ENCODE measurements around the gene PHAX. TPM values are rescaled to one million over a fixed set of nuclear protein-coding genes. Genes with fewer than 3 reads are reported as not detected.
A peak's percentile ranks its signal among the peaks of the same experiment; 100 is the strongest.
"Not testable (repeated sequence)": the region's sequence is repeated elsewhere in the genome, so short reads cannot be mapped to it uniquely, and the experiment has no call there.

PHAX gene, protein sequence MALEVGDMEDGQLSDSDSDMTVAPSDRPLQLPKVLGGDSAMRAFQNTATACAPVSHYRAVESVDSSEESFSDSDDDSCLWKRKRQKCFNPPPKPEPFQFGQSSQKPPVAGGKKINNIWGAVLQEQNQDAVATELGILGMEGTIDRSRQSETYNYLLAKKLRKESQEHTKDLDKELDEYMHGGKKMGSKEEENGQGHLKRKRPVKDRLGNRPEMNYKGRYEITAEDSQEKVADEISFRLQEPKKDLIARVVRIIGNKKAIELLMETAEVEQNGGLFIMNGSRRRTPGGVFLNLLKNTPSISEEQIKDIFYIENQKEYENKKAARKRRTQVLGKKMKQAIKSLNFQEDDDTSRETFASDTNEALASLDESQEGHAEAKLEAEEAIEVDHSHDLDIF
- total RNA-seq: 38.8 to 47.2 TPM (median 46.8 TPM) in 3 replicates
- long read RNA-seq, full-length matches to known transcripts: 38 of 63 reads
- long read RNA-seq, partial matches to known transcripts: 2 of 63 reads
- long read RNA-seq, other reads (novel, unspliced or antisense): 23 of 63 reads

DNA sequence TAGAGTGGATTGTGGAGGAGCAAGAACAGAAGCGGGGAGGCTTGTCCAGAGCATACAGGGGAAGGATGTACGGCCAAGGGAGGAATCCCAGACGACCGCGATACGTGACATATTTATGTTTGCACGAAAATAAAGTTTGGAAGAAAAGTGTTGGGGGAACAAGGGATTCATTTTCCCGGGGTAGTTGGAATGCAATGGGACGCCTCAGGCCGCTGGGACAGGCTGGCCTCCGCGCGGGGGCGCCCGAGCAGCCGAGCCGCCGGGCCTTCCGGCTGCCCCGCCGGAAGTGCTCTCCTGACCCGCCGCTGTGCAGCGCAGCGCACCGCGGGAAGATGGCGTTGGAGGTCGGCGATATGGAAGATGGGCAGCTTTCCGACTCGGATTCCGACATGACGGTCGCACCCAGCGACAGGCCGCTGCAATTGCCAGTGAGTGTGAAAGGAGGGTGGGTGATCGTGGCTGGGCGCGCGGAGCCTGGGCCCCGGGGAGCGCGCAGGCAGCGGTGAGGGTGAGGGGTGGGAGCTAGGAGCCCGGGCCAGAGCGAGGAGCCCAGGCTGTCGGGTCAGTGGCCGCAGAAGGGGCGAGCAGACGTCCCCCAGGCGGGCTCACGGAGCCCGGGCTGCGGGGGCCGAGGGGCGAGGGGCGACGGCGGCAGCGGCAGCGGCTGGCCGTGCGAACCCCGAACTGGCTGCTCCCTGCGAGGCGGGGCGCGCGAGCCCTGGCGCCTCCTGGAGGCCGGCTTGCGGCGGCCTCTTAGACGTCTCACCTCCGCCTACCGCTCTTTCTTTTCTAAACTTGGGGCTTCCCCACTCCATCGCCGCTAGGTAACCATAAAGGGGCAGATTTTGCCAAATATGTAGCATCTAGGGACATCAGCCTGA is at the start of gene PHAX:
TSS of gene PHAX (plus strand) at position 317 of the 881 bp plus-strand sequence. CDS start at position 333, 16 bp downstream.
- Mint-ChIP-seq H3K4me3 (ENCODE audit: unreplicated experiment) (peak within 1 kb of the TSS; percentile 94), H3K9me3 (ENCODE audit: low read depth) (no peaks in the 10 kb centered on the region)

DNA sequence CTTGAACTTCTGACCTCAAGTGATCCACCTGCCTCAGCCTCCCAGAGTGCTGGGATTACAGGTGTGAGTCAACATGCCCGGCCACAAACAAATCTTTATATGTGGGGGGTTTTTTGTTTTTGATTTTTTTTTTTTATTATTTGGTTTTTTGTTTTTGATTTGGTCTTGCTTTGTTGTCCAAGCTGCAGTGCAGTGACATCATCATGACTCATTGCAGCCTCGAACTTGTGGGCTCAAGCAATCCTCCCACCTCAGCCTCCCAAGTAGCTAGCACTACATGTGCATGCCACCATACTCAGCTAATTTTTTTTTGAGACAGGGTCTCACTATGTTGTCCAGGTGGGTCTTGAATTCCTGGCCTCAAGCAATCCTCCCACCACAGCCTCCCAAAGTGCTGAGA is 48.1 kb upstream of the PHAX start:
- no peaks in the 10 kb centered on the region for H3K9me3 Mint-ChIP-seq (ENCODE audit: low read depth)
- H3K27ac Mint-ChIP-seq (ENCODE audit: unreplicated experiment): no peak overlapping the region
- DNase-seq (ENCODE audit: low spot score): no peak
- TF ChIP-seq, protein P1, sequence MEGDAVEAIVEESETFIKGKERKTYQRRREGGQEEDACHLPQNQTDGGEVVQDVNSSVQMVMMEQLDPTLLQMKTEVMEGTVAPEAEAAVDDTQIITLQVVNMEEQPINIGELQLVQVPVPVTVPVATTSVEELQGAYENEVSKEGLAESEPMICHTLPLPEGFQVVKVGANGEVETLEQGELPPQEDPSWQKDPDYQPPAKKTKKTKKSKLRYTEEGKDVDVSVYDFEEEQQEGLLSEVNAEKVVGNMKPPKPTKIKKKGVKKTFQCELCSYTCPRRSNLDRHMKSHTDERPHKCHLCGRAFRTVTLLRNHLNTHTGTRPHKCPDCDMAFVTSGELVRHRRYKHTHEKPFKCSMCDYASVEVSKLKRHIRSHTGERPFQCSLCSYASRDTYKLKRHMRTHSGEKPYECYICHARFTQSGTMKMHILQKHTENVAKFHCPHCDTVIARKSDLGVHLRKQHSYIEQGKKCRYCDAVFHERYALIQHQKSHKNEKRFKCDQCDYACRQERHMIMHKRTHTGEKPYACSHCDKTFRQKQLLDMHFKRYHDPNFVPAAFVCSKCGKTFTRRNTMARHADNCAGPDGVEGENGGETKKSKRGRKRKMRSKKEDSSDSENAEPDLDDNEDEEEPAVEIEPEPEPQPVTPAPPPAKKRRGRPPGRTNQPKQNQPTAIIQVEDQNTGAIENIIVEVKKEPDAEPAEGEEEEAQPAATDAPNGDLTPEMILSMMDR (IDR thresholded peaks at IDR 0.05): no peak
- no peaks in the 10 kb centered on the region for H3K4me1 Mint-ChIP-seq (ENCODE audit: low read depth)
- H3K4me3 Mint-ChIP-seq (ENCODE audit: unreplicated experiment): no peak overlapping the region
- H3K36me3 Mint-ChIP-seq (ENCODE audit: low read depth): peaks cover 44% of the 10 kb centered on the region
- H3K27me3 Mint-ChIP-seq (ENCODE audit: low read depth): no peaks in the 10 kb centered on the region

More for the DNA sequence above, at the start of gene PHAX:
- TF ChIP-seq, protein P1 (IDR thresholded peaks at IDR 0.05): peak; percentile 81
- Mint-ChIP-seq H3K4me1 (ENCODE audit: low read depth) (peaks cover 36% of the 10 kb centered on the region), H3K27ac (ENCODE audit: unreplicated experiment) (peak within 1 kb of the TSS; percentile 96), H3K27me3 (ENCODE audit: low read depth) (no peaks in the 10 kb centered on the region), H3K36me3 (ENCODE audit: low read depth) (peaks cover 7% of the 10 kb centered on the region)
- no peak for DNase-seq (ENCODE audit: low spot score)

DNA sequence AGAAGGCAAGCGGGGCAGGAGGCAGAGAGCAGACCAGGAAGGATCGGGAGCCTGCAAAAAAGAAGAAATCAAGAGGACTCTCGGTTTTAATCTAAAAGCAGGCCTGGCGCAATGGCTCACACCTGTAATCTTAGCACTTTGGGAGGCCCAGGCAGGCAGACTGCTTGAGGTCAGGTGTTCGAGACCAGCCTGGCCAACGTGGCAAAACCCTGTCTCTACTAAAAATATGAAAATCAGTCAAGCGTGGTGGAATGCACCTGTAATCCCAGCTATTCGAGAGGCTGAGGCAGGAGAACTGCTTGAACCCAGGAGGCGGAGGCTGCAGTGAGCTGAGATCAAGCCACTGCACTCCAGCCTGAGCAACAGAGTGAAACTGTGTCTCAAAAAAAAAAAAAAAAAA is 45.6 kb upstream of the PHAX start:
- not testable (repeated sequence) for H3K4me1 Mint-ChIP-seq (ENCODE audit: low read depth); DNase-seq (ENCODE audit: low spot score); H3K27ac Mint-ChIP-seq (ENCODE audit: unreplicated experiment); H3K9me3 Mint-ChIP-seq (ENCODE audit: low read depth); H3K27me3 Mint-ChIP-seq (ENCODE audit: low read depth); H3K4me3 Mint-ChIP-seq (ENCODE audit: unreplicated experiment)
- peaks cover 41% of the 10 kb centered on the region for H3K36me3 Mint-ChIP-seq (ENCODE audit: low read depth)

DNA sequence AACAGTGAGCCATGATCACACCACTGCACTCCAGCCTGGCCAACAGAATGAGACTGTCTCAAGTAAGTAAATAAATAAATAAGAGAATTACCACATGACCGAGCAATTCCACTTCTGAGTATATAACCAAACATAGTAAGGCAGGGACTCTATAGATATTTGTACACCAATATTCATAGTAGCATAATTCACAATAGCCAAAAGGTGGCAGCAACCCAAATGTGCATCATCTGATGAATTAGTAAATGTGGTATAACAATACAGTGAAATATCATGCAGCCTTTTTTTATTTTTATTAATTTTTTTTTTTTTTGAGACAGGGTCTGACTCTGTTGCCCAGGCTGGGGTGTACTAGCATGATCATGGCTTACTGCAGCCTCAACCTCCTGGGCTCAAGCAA is 38.8 kb upstream of the PHAX start:
- H3K27ac Mint-ChIP-seq (ENCODE audit: unreplicated experiment): no peak overlapping the region
- peaks cover 15% of the 10 kb centered on the region for H3K36me3 Mint-ChIP-seq (ENCODE audit: low read depth)
- no peak for DNase-seq (ENCODE audit: low spot score)

DNA sequence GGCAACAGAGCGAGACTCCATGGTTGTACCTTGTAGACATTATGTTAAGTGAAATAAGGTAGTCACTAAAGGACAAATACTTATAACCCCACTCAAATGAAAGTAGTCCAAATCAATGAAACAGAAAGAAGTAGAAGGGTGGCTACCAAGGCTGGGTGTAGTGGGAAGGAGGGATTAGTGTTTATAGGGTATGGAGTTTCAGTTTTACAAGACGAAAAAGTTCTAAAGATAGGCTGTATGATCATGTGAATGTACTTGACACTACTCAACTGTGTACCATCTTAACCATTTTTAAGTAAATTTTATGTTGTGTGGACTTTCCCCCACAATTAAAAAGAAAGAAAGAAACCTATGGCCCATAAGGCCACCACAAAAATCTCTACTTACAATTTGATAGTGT is 37.9 kb upstream of the PHAX start:
- Mint-ChIP-seq H3K4me3 (ENCODE audit: unreplicated experiment) (no peak overlapping the region), H3K27ac (ENCODE audit: unreplicated experiment) (peak overlapping the region; percentile 22), H3K9me3 (ENCODE audit: low read depth) (no peaks in the 10 kb centered on the region), H3K36me3 (ENCODE audit: low read depth) (peaks cover 15% of the 10 kb centered on the region), H3K4me1 (ENCODE audit: low read depth) (no peaks in the 10 kb centered on the region), H3K27me3 (ENCODE audit: low read depth) (no peaks in the 10 kb centered on the region)
- DNase-seq (ENCODE audit: low spot score): no peak
- TF ChIP-seq, protein P1 (IDR thresholded peaks at IDR 0.05): no peak

More for the DNA sequence above, 38.8 kb upstream of the PHAX start:
- Mint-ChIP-seq H3K4me3 (ENCODE audit: unreplicated experiment) (no peak overlapping the region), H3K27me3 (ENCODE audit: low read depth) (no peaks in the 10 kb centered on the region), H3K9me3 (ENCODE audit: low read depth) (no peaks in the 10 kb centered on the region), H3K4me1 (ENCODE audit: low read depth) (no peaks in the 10 kb centered on the region)
- TF ChIP-seq, protein P1 (IDR thresholded peaks at IDR 0.05): peak; percentile 50
